Prostate gland (tissue), 2 donors: ENCODE data around the gene KCNJ6. TPM values are rescaled to one million over a fixed set of nuclear protein-coding genes. Genes with fewer than 3 reads are reported as not detected.

Experiments
- DNase-seq: peaks from one replicate; pipeline ENCODE4 v3.0.0-alpha.2; 2019; ENCODE audit warnings: low spot score
- H3K27ac ChIP-seq, 2 donors: fragments of 200-600 bp; sonication (generic); 2 replicates each; pipeline ENCODE4 v1.5.1; 2017 to 2019
- H3K27me3 ChIP-seq: fragments of 200-600 bp; sonication (generic); replicated peaks from 2 replicates; pipeline ENCODE4 v1.5.1; 2019; ENCODE audit not compliant: insufficient read depth
- H3K36me3 ChIP-seq, 2 donors: fragments of 200-600 bp; sonication (generic); 1 replicate in 1 of 2; 2 replicates in 1 of 2; pipeline versions ENCODE4 v1.5.1 to v1.8.1; 2017 to 2019
- H3K4me1 ChIP-seq: fragments of 200-600 bp; sonication (generic); replicated peaks from 2 replicates; pipeline ENCODE4 v1.5.1; 2019
- H3K4me3 ChIP-seq, 2 donors: fragments of 200-600 bp; sonication (generic); 2 replicates each; pipeline ENCODE4 v1.5.1; 2017 to 2019
- H3K9me3 ChIP-seq: fragments of 200-600 bp; sonication (generic); 2 replicates; pipeline ENCODE4 v1.5.1; 2017
- CTCF ChIP-seq, 4 experiments: fragments of 200-600 bp in 2 of 4; fragments of 450-650 bp in 2 of 4; sonication (generic) in 2 of 4; IDR thresholded peaks; 1 replicate in 3 of 4; 2 replicates in 1 of 4; pipeline ENCODE4 v1.5.1; 2016 to 2019; ENCODE audit warnings: antibody characterized with exemption in 4 of 4, mild to moderate bottlenecking in 2 of 4, moderate library complexity in 2 of 4
- POLR2A ChIP-seq: fragments of 450-650 bp; IDR thresholded peaks from one replicate; pipeline ENCODE4 v1.6.1; 2016; ENCODE audit warnings: antibody characterized with exemption, mild to moderate bottlenecking
- POLR2AphosphoS5 ChIP-seq: sonication (generic); formaldehyde crosslinking; IDR thresholded peaks from one replicate; pipeline ENCODE4 v1.6.1; 2017; ENCODE audit warnings: antibody characterized with exemption
- WGBS: methylation state at CpG from one replicate; pipeline ENCODE4 v1.1.5; 2018; 5-methylcytosine and 5-hydroxymethylcytosine counted together
- intact Hi-C: fragments of 100-400 bp; cut with DNase I; formaldehyde crosslinking; loops from one replicate; pipeline ENCODE4 v1.14.2; 2022
- total RNA-seq, 2 donors: library from RNA; depleted of rRNA; stranded (reverse); fragments of >200 nt; gene quantifications; one replicate each; pipeline ENCODE4 v1.1.0, GENCODE V29; 2016

The KCNJ6 gene
- total RNA-seq, 2 donors from 2014 or later = 0.23 to 0.36 TPM

- TF ChIP-seq CTCF (IDR thresholded peaks at IDR 0.05) = no peak
- TF ChIP-seq POLR2A = no peak
- no peak for TF ChIP-seq POLR2AphosphoS5
- Histone ChIP-seq H3K27me3 (no peaks in the 10 kb centered on the region), H3K4me1 (no peaks in the 10 kb centered on the region), H3K9me3 (no peaks in the 10 kb centered on the region), H3K36me3 (no peaks in the 10 kb centered on the region), H3K4me3 (no peak overlapping the region), H3K27ac (no peak overlapping the region)
- intact Hi-C loops = no loop called here
- 67% methylated on average over 2 of the region's 2 CpGs for WGBS
- DNase-seq = no peak
Measured at GRCh38 chr21:37855271-37855646, 61.0 kb downstream of the KCNJ6 start.

- 86% methylated on average over 4 of the region's 4 CpGs for WGBS
- intact Hi-C loops = no loop called here
- H3K9me3 ChIP-seq = no peaks in the 10 kb centered on the region
Measured at GRCh38 chr21:37849506-37850102, 66.7 kb downstream of the KCNJ6 start.

GRCh38 chr21:37848721-37849490 is 67.4 kb downstream of the KCNJ6 start:
- TF ChIP-seq POLR2AphosphoS5 = no peak
- no peaks in the 10 kb centered on the region for H3K36me3 ChIP-seq
- H3K9me3 ChIP-seq = no peaks in the 10 kb centered on the region
- no peak overlapping the region for H3K4me3 ChIP-seq
- intact Hi-C loops = no loop called here
- H3K27ac ChIP-seq = no peak overlapping the region
- 81% methylated on average over 7 of the region's 7 CpGs for WGBS
- no peaks in the 10 kb centered on the region for H3K27me3 ChIP-seq
- H3K4me1 ChIP-seq = no peaks in the 10 kb centered on the region
- DNase-seq = no peak

More at GRCh38 chr21:37849506-37850102, 66.7 kb downstream of the KCNJ6 start:
- no peak for DNase-seq
- H3K27ac ChIP-seq = no peak overlapping the region
- TF ChIP-seq POLR2AphosphoS5 = no peak
- TF ChIP-seq CTCF (IDR thresholded peaks at IDR 0.05) = no peak
- TF ChIP-seq POLR2A = no peak
- H3K4me3 ChIP-seq = no peak overlapping the region
- no peaks in the 10 kb centered on the region for H3K36me3 ChIP-seq
- H3K4me1 ChIP-seq = no peaks in the 10 kb centered on the region
- H3K27me3 ChIP-seq = no peaks in the 10 kb centered on the region

GRCh38 chr21:37845535-37845934 is 70.7 kb downstream of the KCNJ6 start:
- DNase-seq = no peak
- 32% methylated on average over 3 of the region's 3 CpGs for WGBS
- Histone ChIP-seq H3K4me3 (no peak overlapping the region), H3K27me3 (no peaks in the 10 kb centered on the region), H3K36me3 (no peaks in the 10 kb centered on the region), H3K9me3 (no peaks in the 10 kb centered on the region), H3K27ac (no peak overlapping the region), H3K4me1 (no peaks in the 10 kb centered on the region)
- TF ChIP-seq CTCF (IDR thresholded peaks at IDR 0.05) = no peak
- intact Hi-C loops = no loop called here

GRCh38 chr21:37843191-37843590 is 73.1 kb downstream of the KCNJ6 start:
- no peak for TF ChIP-seq POLR2A
- no peak for TF ChIP-seq POLR2AphosphoS5
- no peak for TF ChIP-seq CTCF (IDR thresholded peaks at IDR 0.05)
- DNase-seq = no peak
- H3K4me3 ChIP-seq = no peak overlapping the region
- intact Hi-C loops = no loop called here
- no peaks in the 10 kb centered on the region for H3K4me1 ChIP-seq
- no peaks in the 10 kb centered on the region for H3K27me3 ChIP-seq
- 74% methylated on average over 1 of the region's 1 CpG for WGBS
- no peaks in the 10 kb centered on the region for H3K36me3 ChIP-seq
- no peak overlapping the region for H3K27ac ChIP-seq
- H3K9me3 ChIP-seq = no peaks in the 10 kb centered on the region
